GM12891 (cell line): ENCODE measurements around the gene ETV6.

Experiments
- POLR2A ChIP-seq: IDR thresholded peaks from 2 replicates; pipeline ENCODE4 v1.6.1; 2011; ENCODE audit warnings: low read depth, low read length, control low read depth
- POLR2AphosphoS5 ChIP-seq: IDR thresholded peaks from 2 replicates; pipeline ENCODE4 v1.6.1; 2011; ENCODE audit warnings: low read depth, low read length, control low read depth
- POU2F2 ChIP-seq: IDR thresholded peaks from 2 replicates; pipeline ENCODE4 v1.6.1; 2011; ENCODE audit warnings: low read depth, mild to moderate bottlenecking, control low read depth, low read length, moderate library complexity

GRCh38 chr12:11837216-11837934 lies 187.9 kb downstream of the ETV6 start:
- TF ChIP-seq POU2F2 (no peak), POLR2A (no peak), POLR2AphosphoS5 (no peak)
